ENCODE measurements around the gene CIART.
"Not testable (repeated sequence)": the region's sequence is repeated elsewhere in the genome, so short reads cannot be mapped to it uniquely, and the experiment has no call there.

Gene CIART

GRCh38 chr1:150262388-150263320 lies 19.7 kb upstream of the CIART start:
- no peak for DNase-seq

- DNase-seq = no peak
These were observed 18.8 kb upstream of the CIART start for GRCh38 chr1:150263549-150263948.

GRCh38 chr1:150267896-150268295 lies 14.5 kb upstream of the CIART start:
- DNase-seq = no peak

- peak; percentile 67 for DNase-seq
These were observed 14.0 kb upstream of the CIART start for GRCh38 chr1:150268340-150268704.

- peak; percentile 99 for DNase-seq
These were observed 13.5 kb upstream of the CIART start, which contains the start of gene APH1A for GRCh38 chr1:150268705-150269403. Gene APH1A, minus strand, starts transcription at chr1:150269016. Its CDS starts 206 bp downstream, at chr1:150268810.

- peak; percentile 66 for DNase-seq
These were observed 12.9 kb upstream of the CIART start for GRCh38 chr1:150269451-150269850.

- DNase-seq = no peak
These were observed 10.9 kb upstream of the CIART start for GRCh38 chr1:150271291-150271959.

- no peak for DNase-seq
These were observed 9.0 kb upstream of the CIART start for GRCh38 chr1:150273311-150273710.

GRCh38 chr1:150280138-150280707 lies 2.1 kb upstream of the CIART start:
- DNase-seq = no peak

- DNase-seq = peak; percentile 91
These were observed 1.1 kb upstream of the CIART start for GRCh38 chr1:150281221-150281757.

- DNase-seq = no peak
These were observed 204 bp downstream of the CIART start for GRCh38 chr1:150282558-150282958.

GRCh38 chr1:150283260-150283659 lies 906 bp downstream of the CIART start:
- DNase-seq = no peak

- DNase-seq = no peak
These were observed 6.0 kb downstream of the CIART start for GRCh38 chr1:150288382-150288781.

- DNase-seq = no peak
These were observed 6.5 kb downstream of the CIART start for GRCh38 chr1:150288822-150289221.

- peak; percentile 97 for DNase-seq
These were observed 11.3 kb downstream of the CIART start, which contains the start of gene MRPS21 for GRCh38 chr1:150293433-150294253. Gene MRPS21, plus strand, starts transcription at chr1:150293861. Its CDS starts 506 bp downstream, at chr1:150294367.

- no peak for DNase-seq
These were observed 13.1 kb downstream of the CIART start for GRCh38 chr1:150295476-150295875.

- DNase-seq = no peak
These were observed 17.4 kb downstream of the CIART start for GRCh38 chr1:150299716-150300115.

GRCh38 chr1:150302338-150302737 lies 20.0 kb downstream of the CIART start:
- no peak for DNase-seq

- no peak for DNase-seq
These were observed 20.5 kb downstream of the CIART start for GRCh38 chr1:150302902-150303301.

GRCh38 chr1:150308585-150308984 lies 26.2 kb downstream of the CIART start:
- not testable (repeated sequence) for DNase-seq

GRCh38 chr1:150309758-150310508 lies 27.6 kb downstream of the CIART start:
- DNase-seq = no peak
